Osteocyte (in vitro differentiated cells): ENCODE results near the gene OLFM2. TPM values are rescaled to one million over a fixed set of nuclear protein-coding genes. Genes with fewer than 3 reads are reported as not detected.

Experiments
- DNase-seq: peaks from one replicate; pipeline ENCODE4 v3.0.0; 2021; ENCODE audit warnings: mixed read lengths; ENCODE audit not compliant: unreplicated experiment; ENCODE audit errors: extremely low spot score
- H3K27ac Mint-ChIP-seq: one replicate; pipeline ENCODE4 v1.8.0; 2021; ENCODE audit warnings: mild to moderate bottlenecking, mixed read lengths; ENCODE audit not compliant: unreplicated experiment
- H3K27me3 Mint-ChIP-seq: one replicate; pipeline ENCODE4 v1.8.0; 2021; ENCODE audit warnings: mixed read lengths; ENCODE audit not compliant: unreplicated experiment
- H3K36me3 Mint-ChIP-seq: one replicate; pipeline ENCODE4 v1.8.0; 2021; ENCODE audit warnings: mixed read lengths; ENCODE audit not compliant: unreplicated experiment
- H3K4me1 Mint-ChIP-seq: one replicate; pipeline ENCODE4 v1.8.0; 2021; ENCODE audit warnings: mixed read lengths; ENCODE audit not compliant: unreplicated experiment
- H3K4me3 Mint-ChIP-seq: one replicate; pipeline ENCODE4 v1.8.0; 2021; ENCODE audit warnings: mild to moderate bottlenecking, moderate library complexity, mixed read lengths; ENCODE audit not compliant: unreplicated experiment
- H3K9me3 Mint-ChIP-seq: one replicate; pipeline ENCODE4 v1.8.0; 2021; ENCODE audit warnings: mixed read lengths; ENCODE audit not compliant: unreplicated experiment
- total RNA-seq: library from RNA; stranded (reverse); gene quantifications from 2 replicates; pipeline ENCODE4 v1.2.1, GENCODE V29; 2021
- TF ChIP-seq, protein P1 (sequence below): fragments of 200-600 bp; sonication (generic); IDR thresholded peaks from 2 replicates; pipeline ENCODE4 v1.5.0; 2021; ENCODE audit warnings: antibody characterized with exemption, mild to moderate bottlenecking, moderate library complexity

Gene OLFM2
- total RNA-seq, 1 donor from 2014 or later, result 208 TPM

DNA sequence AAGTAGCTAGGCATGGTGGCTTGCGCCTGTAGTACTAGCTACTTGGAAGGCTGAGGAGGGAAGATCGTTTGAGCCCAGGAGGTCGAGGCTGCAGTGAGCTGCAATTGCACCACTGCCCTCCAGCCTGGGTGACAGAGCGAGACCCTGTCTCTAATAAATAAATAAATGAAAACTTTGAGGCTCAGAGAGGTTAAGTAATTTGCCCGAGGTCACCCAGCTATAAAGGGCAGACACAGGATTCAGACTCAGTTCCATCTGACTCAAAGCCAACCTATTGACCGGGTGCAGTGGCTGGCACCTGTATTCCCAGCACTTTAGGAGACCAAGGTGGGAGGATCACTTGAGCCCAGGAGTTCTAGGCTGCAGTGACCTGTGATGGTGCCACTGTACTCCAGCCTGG is 7.4 kb upstream of the OLFM2 start:
- TF ChIP-seq, protein P1, sequence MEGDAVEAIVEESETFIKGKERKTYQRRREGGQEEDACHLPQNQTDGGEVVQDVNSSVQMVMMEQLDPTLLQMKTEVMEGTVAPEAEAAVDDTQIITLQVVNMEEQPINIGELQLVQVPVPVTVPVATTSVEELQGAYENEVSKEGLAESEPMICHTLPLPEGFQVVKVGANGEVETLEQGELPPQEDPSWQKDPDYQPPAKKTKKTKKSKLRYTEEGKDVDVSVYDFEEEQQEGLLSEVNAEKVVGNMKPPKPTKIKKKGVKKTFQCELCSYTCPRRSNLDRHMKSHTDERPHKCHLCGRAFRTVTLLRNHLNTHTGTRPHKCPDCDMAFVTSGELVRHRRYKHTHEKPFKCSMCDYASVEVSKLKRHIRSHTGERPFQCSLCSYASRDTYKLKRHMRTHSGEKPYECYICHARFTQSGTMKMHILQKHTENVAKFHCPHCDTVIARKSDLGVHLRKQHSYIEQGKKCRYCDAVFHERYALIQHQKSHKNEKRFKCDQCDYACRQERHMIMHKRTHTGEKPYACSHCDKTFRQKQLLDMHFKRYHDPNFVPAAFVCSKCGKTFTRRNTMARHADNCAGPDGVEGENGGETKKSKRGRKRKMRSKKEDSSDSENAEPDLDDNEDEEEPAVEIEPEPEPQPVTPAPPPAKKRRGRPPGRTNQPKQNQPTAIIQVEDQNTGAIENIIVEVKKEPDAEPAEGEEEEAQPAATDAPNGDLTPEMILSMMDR, result no peak
- H3K36me3 Mint-ChIP-seq, result no peaks in the 10 kb centered on the region
- peaks cover 43% of the 10 kb centered on the region for H3K4me1 Mint-ChIP-seq
- no peak for DNase-seq
- peaks cover 6% of the 10 kb centered on the region for H3K9me3 Mint-ChIP-seq
- peak overlapping the region; percentile 93 for H3K27ac Mint-ChIP-seq
- no peaks in the 10 kb centered on the region for H3K27me3 Mint-ChIP-seq
- no peak overlapping the region for H3K4me3 Mint-ChIP-seq

DNA sequence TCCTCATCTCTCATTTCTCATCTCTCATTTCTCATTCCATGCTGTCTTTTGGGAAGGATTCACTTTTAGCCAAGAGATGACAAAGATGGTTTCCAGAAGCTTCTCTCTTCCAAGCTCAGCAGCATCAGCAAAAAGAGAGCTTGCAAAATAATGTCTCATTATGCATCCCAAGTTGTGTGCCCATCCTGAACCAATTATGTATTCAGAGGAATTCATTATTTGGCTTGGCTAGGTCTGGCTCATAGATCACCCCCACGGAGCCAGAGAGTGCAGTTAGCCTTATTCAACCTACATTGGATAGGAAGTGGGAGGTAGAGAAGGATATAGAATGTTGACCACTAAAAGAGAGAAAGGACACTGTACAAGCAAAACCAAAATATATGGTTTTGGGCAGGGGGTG is 5.4 kb upstream of the OLFM2 start:
- Mint-ChIP-seq H3K4me1 (peaks cover 38% of the 10 kb centered on the region), H3K36me3 (no peaks in the 10 kb centered on the region)
- TF ChIP-seq, protein P1, result no peak

DNA sequence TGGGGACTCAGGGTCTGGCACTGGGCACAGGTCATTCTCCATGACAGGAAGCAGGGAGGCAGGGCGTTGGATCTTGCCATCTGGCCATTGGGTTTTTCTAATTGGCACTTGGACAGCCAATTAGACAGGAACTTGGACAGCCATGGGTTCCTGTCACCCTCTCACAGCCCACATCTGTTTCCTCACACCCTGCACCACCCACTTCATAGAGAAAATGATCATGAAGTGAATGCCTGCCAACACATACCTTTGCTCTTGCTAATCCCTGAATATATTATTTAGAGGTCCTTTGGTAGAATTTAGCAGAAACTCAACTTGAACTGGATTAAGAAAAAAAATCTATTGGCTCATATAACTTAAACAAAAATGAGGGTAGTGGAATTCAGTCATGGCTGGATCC is 4.9 kb upstream of the OLFM2 start:
- Mint-ChIP-seq H3K27me3 (no peaks in the 10 kb centered on the region), H3K4me1 (peaks cover 36% of the 10 kb centered on the region), H3K27ac (peak overlapping the region; percentile 7), H3K9me3 (peaks cover 6% of the 10 kb centered on the region), H3K4me3 (no peak overlapping the region), H3K36me3 (no peaks in the 10 kb centered on the region)
- TF ChIP-seq, protein P1, result no peak
- no peak for DNase-seq

More for the DNA sequence above, 5.4 kb upstream of the OLFM2 start:
- H3K9me3 Mint-ChIP-seq, result peaks cover 6% of the 10 kb centered on the region
- H3K27me3 Mint-ChIP-seq, result no peaks in the 10 kb centered on the region
- H3K27ac Mint-ChIP-seq, result no peak overlapping the region
- DNase-seq, result no peak
- no peak overlapping the region for H3K4me3 Mint-ChIP-seq

DNA sequence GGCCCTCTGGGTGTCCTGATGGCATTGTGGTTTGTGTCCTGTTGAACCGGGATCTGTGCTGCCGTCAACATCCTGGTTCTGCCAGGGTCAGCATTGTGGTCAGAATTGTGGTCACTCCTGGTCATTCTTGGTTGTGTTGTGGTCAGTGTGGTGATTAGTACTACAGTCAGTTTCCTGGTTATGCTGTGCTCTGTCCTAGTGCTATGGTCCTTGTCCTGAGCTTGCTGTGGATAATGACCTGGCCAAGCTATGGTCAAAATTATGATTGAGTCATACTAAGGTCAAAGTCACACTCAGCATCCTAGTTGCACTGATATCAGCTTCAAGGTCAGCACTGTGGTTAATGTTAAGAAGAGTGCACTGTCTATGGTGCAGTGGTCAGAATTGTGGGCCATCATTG is 4.5 kb upstream of the OLFM2 start:
- Mint-ChIP-seq H3K9me3 (peaks cover 6% of the 10 kb centered on the region), H3K4me1 (peaks cover 31% of the 10 kb centered on the region), H3K4me3 (no peak overlapping the region), H3K36me3 (no peaks in the 10 kb centered on the region), H3K27me3 (no peaks in the 10 kb centered on the region), H3K27ac (peak overlapping the region; percentile 7)
- TF ChIP-seq, protein P1, result no peak
- no peak for DNase-seq

DNA sequence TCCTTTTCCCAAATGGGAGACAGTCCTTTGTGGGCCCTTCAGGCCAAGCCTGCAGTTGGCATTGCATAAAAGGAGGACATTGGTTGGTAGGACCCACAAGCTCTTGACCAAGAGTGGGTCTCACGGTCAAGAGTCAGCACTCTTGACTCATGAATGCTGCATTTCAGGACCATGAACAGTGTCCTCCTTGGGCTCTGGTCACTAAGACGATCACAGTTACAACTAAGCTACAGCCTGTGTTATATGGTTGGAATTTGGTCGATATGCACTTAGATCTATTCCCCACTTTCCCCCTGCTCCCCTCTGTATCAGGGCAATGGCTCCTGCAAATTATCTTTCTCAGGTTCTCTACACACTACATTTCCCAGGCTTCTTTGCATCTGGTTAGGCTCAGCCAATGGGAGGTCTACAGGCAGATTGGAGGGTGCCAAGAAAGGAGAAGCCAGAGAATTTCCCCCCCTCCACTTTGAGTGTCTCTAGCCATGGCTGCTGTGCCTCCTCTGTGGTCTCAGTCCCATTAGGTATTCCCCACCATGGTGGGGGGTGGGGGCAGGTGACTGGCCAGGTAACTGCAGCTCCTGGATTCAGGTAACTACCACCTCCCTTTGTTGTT is 3.1 kb upstream of the OLFM2 start:
- TF ChIP-seq, protein P1, result no peak
- Mint-ChIP-seq H3K4me1 (peaks cover 32% of the 10 kb centered on the region), H3K36me3 (no peaks in the 10 kb centered on the region), H3K9me3 (peaks cover 6% of the 10 kb centered on the region), H3K4me3 (no peak overlapping the region), H3K27ac (no peak overlapping the region), H3K27me3 (no peaks in the 10 kb centered on the region)
- no peak for DNase-seq
